Stomach (tissue), 9 donors: Measurements from ENCODE around the gene RREB1. TPM values are rescaled to one million over a fixed set of nuclear protein-coding genes. Genes with fewer than 3 reads are reported as not detected.

Experiments
- DNase-seq, 2 donors: peaks; one replicate each; pipeline versions ENCODE4 v3.0.0 to v3.0.0-alpha.2; 2013 to 2019
- H3K27ac ChIP-seq, 5 donors: fragments of 200-600 bp in 4 of 5; sonication (generic) in 4 of 5; one replicate each; pipeline ENCODE4 v1.5.1; 2013 to 2019; ENCODE audit warnings: mild to moderate bottlenecking in 1 of 5, moderate library complexity in 1 of 5
- H3K27me3 ChIP-seq, 3 donors: fragments of 200-600 bp; sonication (generic); one replicate each; pipeline ENCODE4 v1.5.1; 2017 to 2019; ENCODE audit warnings: mixed run types in 1 of 3
- H3K36me3 ChIP-seq, 4 donors: fragments of 200-600 bp; sonication (generic); 1 replicate in 3 of 4; 2 replicates in 1 of 4; pipeline ENCODE4 v1.5.1; 2016 to 2019
- H3K4me1 ChIP-seq, 4 donors: fragments of 200-600 bp; sonication (generic); one replicate each; pipeline ENCODE4 v1.5.1; 2016 to 2019
- H3K4me3 ChIP-seq, 4 donors: fragments of 200-600 bp; sonication (generic) in 3 of 4; one replicate each; pipeline ENCODE4 v1.5.1; 2016 to 2019; ENCODE audit warnings: mild to moderate bottlenecking in 1 of 4
- H3K9me3 ChIP-seq, 4 donors: fragments of 200-600 bp; sonication (generic); one replicate each; pipeline ENCODE4 v1.5.1; 2016 to 2019
- EP300 ChIP-seq: sonication (generic); formaldehyde crosslinking; IDR thresholded peaks from one replicate; pipeline ENCODE4 v1.6.1; 2017; ENCODE audit warnings: antibody characterized with exemption
- POLR2A ChIP-seq, 4 donors: fragments of 450-650 bp; IDR thresholded peaks; one replicate each; pipeline ENCODE4 v1.6.1; 2016; ENCODE audit warnings: antibody characterized with exemption in 4 of 4, control low read depth in 2 of 4, mild to moderate bottlenecking in 1 of 4, moderate library complexity in 1 of 4
- POLR2AphosphoS5 ChIP-seq, 3 donors: sonication (generic); formaldehyde crosslinking; IDR thresholded peaks; one replicate each; pipeline ENCODE4 v1.6.1; 2016; ENCODE audit warnings: antibody characterized with exemption in 3 of 3
- WGBS, 5 donors: extraction: QIAGEN DNeasy Blood & Tissue Kit in 3 of 5; methylation state at CpG; one replicate each; pipeline versions ENCODE4 v1.1.5 to v1.1.7; 2013 to 2018; 5-methylcytosine and 5-hydroxymethylcytosine counted together
- intact Hi-C: fragments of 100-400 bp; cut with DNase I; formaldehyde crosslinking; loops from one replicate; pipeline ENCODE4 v1.15.1; 2023; ENCODE audit warnings: low total_unique reads
- polyA plus RNA-seq, 3 donors: library from polyadenylated mRNA; stranded (reverse); fragments of 200-250 nt; gene quantifications; one replicate each; pipeline ENCODE4 v1.2.3, GENCODE V29; 2013
- total RNA-seq, 5 donors: library from RNA; depleted of rRNA; stranded (reverse); fragments of >200 nt; gene quantifications; one replicate each; pipeline versions ENCODE4 v1.1.0 to v1.2.3, GENCODE V29; 2014 to 2016
- TF ChIP-seq, protein P1 (sequence below), 7 experiments: fragments of 450-650 bp in 4 of 7; fragments of 200-600 bp in 3 of 7; sonication (generic) in 3 of 7; IDR thresholded peaks; one replicate each; pipeline ENCODE4 v1.5.1; 2016 to 2019; ENCODE audit warnings: antibody characterized with exemption in 7 of 7, control low read depth in 2 of 7, mild to moderate bottlenecking in 1 of 7
- donor health status: healthy with polysubstance abuse.
- donor health status: Bipolar disorder and iron deficiency.
- donor health status: healthy.

RREB1 gene
- total and polyA plus RNA-seq, 8 donors: 4.0 to 125 (median 45.3) TPM

DNA sequence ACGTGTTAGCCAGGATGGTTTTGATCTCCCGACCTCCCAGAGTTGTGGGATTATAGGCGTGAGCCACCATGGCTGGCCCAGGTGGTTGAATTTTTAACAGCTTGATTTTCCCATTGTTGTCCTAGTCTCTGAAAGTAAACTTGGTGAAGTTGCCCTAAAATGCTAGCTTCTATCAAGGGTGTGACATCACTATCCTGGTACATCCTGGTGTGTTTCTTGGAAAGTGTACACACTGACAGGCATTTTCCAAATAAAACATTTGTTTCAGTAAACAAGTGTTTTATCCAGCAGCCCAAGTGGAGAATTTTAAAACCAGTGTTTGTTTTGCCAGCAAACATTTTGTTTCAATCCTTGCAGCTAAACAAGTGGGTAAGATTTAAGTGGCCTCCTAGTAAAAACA lies 40.5 kb upstream of the RREB1 start:
- Histone ChIP-seq H3K27me3 (no peaks in the 10 kb centered on the region), H3K36me3 (no peaks in the 10 kb centered on the region), H3K9me3 (no peaks in the 10 kb centered on the region), H3K4me3 (no peak overlapping the region), H3K4me1 (peaks cover 0 to 6% (median 0%) of the 10 kb centered on the region in 4 donors), H3K27ac (no peak overlapping the region)
- WGBS, 5 donors: 49 to 75% (median 60%) methylated on average over 3 of the region's 3 CpGs
- TF ChIP-seq POLR2A (IDR thresholded peaks at IDR 0.05) (no peak), EP300 (no peak), POLR2AphosphoS5 (IDR thresholded peaks at IDR 0.05) (no peak)
- TF ChIP-seq, protein P1, sequence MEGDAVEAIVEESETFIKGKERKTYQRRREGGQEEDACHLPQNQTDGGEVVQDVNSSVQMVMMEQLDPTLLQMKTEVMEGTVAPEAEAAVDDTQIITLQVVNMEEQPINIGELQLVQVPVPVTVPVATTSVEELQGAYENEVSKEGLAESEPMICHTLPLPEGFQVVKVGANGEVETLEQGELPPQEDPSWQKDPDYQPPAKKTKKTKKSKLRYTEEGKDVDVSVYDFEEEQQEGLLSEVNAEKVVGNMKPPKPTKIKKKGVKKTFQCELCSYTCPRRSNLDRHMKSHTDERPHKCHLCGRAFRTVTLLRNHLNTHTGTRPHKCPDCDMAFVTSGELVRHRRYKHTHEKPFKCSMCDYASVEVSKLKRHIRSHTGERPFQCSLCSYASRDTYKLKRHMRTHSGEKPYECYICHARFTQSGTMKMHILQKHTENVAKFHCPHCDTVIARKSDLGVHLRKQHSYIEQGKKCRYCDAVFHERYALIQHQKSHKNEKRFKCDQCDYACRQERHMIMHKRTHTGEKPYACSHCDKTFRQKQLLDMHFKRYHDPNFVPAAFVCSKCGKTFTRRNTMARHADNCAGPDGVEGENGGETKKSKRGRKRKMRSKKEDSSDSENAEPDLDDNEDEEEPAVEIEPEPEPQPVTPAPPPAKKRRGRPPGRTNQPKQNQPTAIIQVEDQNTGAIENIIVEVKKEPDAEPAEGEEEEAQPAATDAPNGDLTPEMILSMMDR (IDR thresholded peaks at IDR 0.05): no peak
- intact Hi-C loops: no loop called here
- no peak for DNase-seq

DNA sequence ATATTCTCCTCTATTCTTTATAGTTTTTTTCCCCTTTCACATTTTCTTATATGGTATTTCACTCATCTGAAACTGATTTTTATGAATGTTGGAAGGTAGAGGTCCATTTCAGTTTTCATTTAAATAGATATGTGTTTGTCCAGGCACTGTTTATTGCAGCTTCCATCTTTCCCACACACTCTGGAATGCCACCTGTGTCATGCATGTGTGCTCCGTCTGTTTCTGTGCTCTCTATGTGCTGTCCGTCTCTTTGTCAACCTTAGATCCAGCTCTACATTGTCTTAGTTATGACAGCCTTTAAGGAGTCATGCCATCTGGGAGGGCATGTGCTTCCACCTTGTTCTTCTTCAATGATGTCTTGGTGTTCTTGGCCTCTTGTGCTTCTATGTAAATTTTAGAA lies 36.4 kb upstream of the RREB1 start:
- Histone ChIP-seq H3K9me3 (no peaks in the 10 kb centered on the region), H3K27ac (no peak overlapping the region), H3K27me3 (no peaks in the 10 kb centered on the region), H3K4me3 (no peak overlapping the region), H3K4me1 (no peaks in the 10 kb centered on the region), H3K36me3 (no peaks in the 10 kb centered on the region)
- 82 to 95% (median 90%) methylated on average over 2 of the region's 2 CpGs for WGBS, 5 donors
- no peak for DNase-seq
- TF ChIP-seq, protein P1 (IDR thresholded peaks at IDR 0.05): no peak
- TF ChIP-seq EP300 (no peak), POLR2AphosphoS5 (IDR thresholded peaks at IDR 0.05) (no peak), POLR2A (IDR thresholded peaks at IDR 0.05) (no peak)
- intact Hi-C loops: no loop called here

DNA sequence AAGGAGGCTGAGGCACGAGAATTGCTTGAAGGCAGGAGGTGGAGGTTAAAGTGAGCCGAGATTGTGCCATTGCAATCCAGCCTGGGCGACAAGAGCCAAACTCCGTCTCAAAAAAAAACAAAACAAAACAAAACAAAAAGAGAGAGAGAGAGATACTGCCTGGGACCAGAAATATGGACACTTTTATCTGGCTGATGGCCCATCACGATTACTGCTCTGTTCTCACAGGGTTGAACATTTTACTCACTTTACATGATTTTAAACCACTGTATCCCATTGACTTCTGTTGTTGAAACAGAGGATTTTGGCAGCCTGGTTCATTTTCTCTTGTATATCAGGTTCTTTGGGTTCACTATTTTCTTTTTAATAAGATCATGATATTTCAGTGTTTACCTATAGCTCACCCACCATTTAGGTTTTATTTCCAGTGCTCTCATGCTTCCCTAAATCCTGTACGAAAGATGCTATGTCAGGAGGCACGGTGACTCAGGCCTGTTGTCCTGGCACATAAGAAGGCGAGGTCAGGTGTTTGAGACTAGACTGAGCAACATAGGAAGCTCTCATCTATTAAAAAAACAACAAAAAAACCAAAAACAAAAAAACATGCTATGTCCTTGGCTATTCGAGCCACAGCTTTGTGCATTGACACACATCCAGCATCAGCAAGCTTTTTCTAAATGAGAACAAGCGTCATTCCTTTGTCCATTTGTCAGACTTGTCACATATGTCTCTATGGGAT lies 34.5 kb upstream of the RREB1 start:
- no peak overlapping the region for H3K4me3 ChIP-seq
- no peak overlapping the region for H3K27ac ChIP-seq
- WGBS, 5 donors: 80 to 90% (median 85%) methylated on average over 10 of the region's 10 CpGs
- DNase-seq: no peak
- intact Hi-C loops: no loop called here
- TF ChIP-seq POLR2A (IDR thresholded peaks at IDR 0.05) (no peak), POLR2AphosphoS5 (IDR thresholded peaks at IDR 0.05) (no peak), EP300 (no peak)
- TF ChIP-seq, protein P1 (IDR thresholded peaks at IDR 0.05): no peak
- H3K9me3 ChIP-seq: no peaks in the 10 kb centered on the region
- no peaks in the 10 kb centered on the region for H3K4me1 ChIP-seq
- H3K27me3 ChIP-seq: no peaks in the 10 kb centered on the region
- H3K36me3 ChIP-seq: no peaks in the 10 kb centered on the region

DNA sequence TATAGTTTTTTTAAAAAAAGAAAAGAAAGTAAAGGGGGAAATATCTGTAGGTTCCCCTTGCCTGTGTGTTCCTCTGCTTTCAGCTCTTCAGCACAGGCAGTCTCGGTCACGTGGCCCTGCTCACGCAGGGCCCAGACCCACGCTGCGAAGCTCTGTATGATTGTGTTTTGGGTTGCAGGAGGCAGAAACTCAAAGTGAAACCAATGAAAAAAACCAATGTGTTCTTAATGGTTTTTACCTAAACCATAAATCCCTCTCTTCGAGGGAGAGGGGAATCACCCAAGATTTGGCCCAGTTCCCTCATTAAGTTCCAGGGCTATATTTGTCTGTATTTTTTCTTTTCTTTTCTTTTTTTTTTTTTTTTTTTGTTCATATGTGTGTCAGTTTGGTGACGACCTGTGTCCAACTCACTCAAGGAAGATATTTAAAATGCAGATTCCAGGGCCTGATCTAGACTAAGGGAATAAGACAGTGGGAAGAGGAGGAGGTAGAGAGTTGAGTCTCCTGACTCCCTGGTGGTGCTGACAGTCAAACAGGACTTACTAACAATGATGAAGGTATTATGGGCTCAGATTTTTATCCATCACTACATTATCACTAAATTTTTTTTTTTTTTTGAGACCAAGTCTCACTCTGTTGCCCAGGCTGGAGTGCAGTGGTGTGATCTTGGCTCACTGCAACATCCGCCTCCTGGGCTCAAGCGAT lies 33.8 kb upstream of the RREB1 start:
- 71 to 85% (median 77%) methylated on average over 9 of the region's 9 CpGs for WGBS, 5 donors
- intact Hi-C loops: no loop called here
- Histone ChIP-seq H3K27ac (no peak overlapping the region), H3K4me1 (no peaks in the 10 kb centered on the region), H3K27me3 (no peaks in the 10 kb centered on the region), H3K9me3 (no peaks in the 10 kb centered on the region), H3K36me3 (no peaks in the 10 kb centered on the region), H3K4me3 (no peak overlapping the region)
- TF ChIP-seq POLR2A (IDR thresholded peaks at IDR 0.05) (no peak), POLR2AphosphoS5 (IDR thresholded peaks at IDR 0.05) (no peak), EP300 (no peak)
- TF ChIP-seq, protein P1 (IDR thresholded peaks at IDR 0.05): no peak
- peak; percentile 43 to 46 for DNase-seq
